Measurements from ENCODE around the gene RHEB. TPM values are rescaled to one million over a fixed set of nuclear protein-coding genes. Genes with fewer than 3 reads are reported as not detected.

Gene RHEB
- total and polyA plus RNA-seq, 2 donors (not counting 1 experiment from before 2014, with no cell fraction given) = 9.3 to 40.3 TPM

- Histone ChIP-seq H3K27ac (ENCODE audit: low read length in 2 of 2) (no peak overlapping the region), H3K4me3 (ENCODE audit: control extremely low read depth in 1 of 5, extremely low read depth in 1 of 5, insufficient read depth in 1 of 5, low read depth in 2 of 5, low read length in 4 of 5) (no peak overlapping the region), H3K9ac (ENCODE audit: low read length) (no peak overlapping the region), H3K79me2 (ENCODE audit: control insufficient read depth, insufficient read depth, low read length) (no peaks in the 10 kb centered on the region), H3K36me3 (replicated peaks in 1 of 2; ENCODE audit: control extremely low read depth in 1 of 2, control insufficient read depth in 1 of 2, extremely low read depth in 1 of 2, insufficient read depth in 2 of 2, low read length in 1 of 2) (peaks cover 0 to 2% of the 10 kb centered on the region in 2 experiments), H3K4me2 (replicated peaks; ENCODE audit: low read depth, low read length, poor library complexity, severe bottlenecking) (no peak overlapping the region), H4K20me1 (ENCODE audit: control insufficient read depth, insufficient read depth, low read length, poor library complexity, severe bottlenecking) (no peaks in the 10 kb centered on the region), H3K27me3 (replicated peaks in 1 of 4; ENCODE audit: control extremely low read depth in 1 of 4, control insufficient read depth in 3 of 4, insufficient read depth in 4 of 4, low read length in 3 of 4) (peaks cover 0 to 8% (median 0%) of the 10 kb centered on the region in 4 experiments), H3K9me3 (ENCODE audit: control extremely low read depth in 1 of 3, control insufficient read depth in 2 of 3, insufficient read depth in 1 of 3, low read length in 2 of 3) (peaks cover 0 to 45% (median 26%) of the 10 kb centered on the region in 3 donors), H2AFZ (ENCODE audit: insufficient read depth, low read depth, low read length, poor library complexity, severe bottlenecking) (no peak overlapping the region), H3K4me1 (ENCODE audit: control insufficient read depth in 2 of 2, insufficient read depth in 2 of 2, low read length in 2 of 2) (no peaks in the 10 kb centered on the region)
- H3K27me3 Mint-ChIP-seq = no peaks in the 10 kb centered on the region
- H3K4me1 Mint-ChIP-seq = no peaks in the 10 kb centered on the region
- intact Hi-C loops (cut with micrococcal nuclease) = no loop called here
- 93% methylated on average over 9 of the region's 10 CpGs for WGBS (ENCODE audit: insufficient coverage)
- DNase-seq (no peak), ATAC-seq (ENCODE audit: low read depth) (no peak)
- H3K4me3 Mint-ChIP-seq = no peak overlapping the region
- H3K9me3 Mint-ChIP-seq (ENCODE audit: insufficient read depth) = peaks cover 14% of the 10 kb centered on the region
- ChIA-PET POLR2A (no interaction called here), CTCF (interaction anchor here (1.2 to 1.4 kb wide), 2 partner anchors 10 to 11 kb away, joined by 4 read pairs; no protein-coding TSS in a partner anchor)
- TF ChIP-seq CTCF (IDR thresholded peaks at IDR 0.05) = no peak
- TF ChIP-seq EZH2 (IDR thresholded peaks at IDR 0.05; ENCODE audit: borderline replicate concordance, insufficient read depth, low read depth, low read length, poor library complexity, severe bottlenecking) = no peak
- no peak overlapping the region for H3K27ac Mint-ChIP-seq
These were observed 59.2 kb downstream of the RHEB start for GRCh38 chr7:151460474-151460855.

- Histone ChIP-seq H3K9ac (ENCODE audit: low read length) (no peak overlapping the region), H3K27me3 (replicated peaks in 1 of 4; ENCODE audit: control extremely low read depth in 1 of 4, control insufficient read depth in 3 of 4, insufficient read depth in 4 of 4, low read length in 3 of 4) (peaks cover 0 to 8% (median 0%) of the 10 kb centered on the region in 4 experiments), H3K4me3 (ENCODE audit: control extremely low read depth in 1 of 5, extremely low read depth in 1 of 5, insufficient read depth in 1 of 5, low read depth in 2 of 5, low read length in 4 of 5) (no peak overlapping the region), H3K4me2 (replicated peaks; ENCODE audit: low read depth, low read length, poor library complexity, severe bottlenecking) (no peak overlapping the region), H3K79me2 (ENCODE audit: control insufficient read depth, insufficient read depth, low read length) (no peaks in the 10 kb centered on the region), H3K27ac (ENCODE audit: low read length in 2 of 2) (no peak overlapping the region), H3K9me3 (ENCODE audit: control extremely low read depth in 1 of 3, control insufficient read depth in 2 of 3, insufficient read depth in 1 of 3, low read length in 2 of 3) (peaks cover 0 to 44% (median 26%) of the 10 kb centered on the region in 3 donors), H2AFZ (ENCODE audit: insufficient read depth, low read depth, low read length, poor library complexity, severe bottlenecking) (no peak overlapping the region), H3K4me1 (ENCODE audit: control insufficient read depth in 2 of 2, insufficient read depth in 2 of 2, low read length in 2 of 2) (no peaks in the 10 kb centered on the region), H4K20me1 (ENCODE audit: control insufficient read depth, insufficient read depth, low read length, poor library complexity, severe bottlenecking) (no peaks in the 10 kb centered on the region), H3K36me3 (replicated peaks in 1 of 2; ENCODE audit: control extremely low read depth in 1 of 2, control insufficient read depth in 1 of 2, extremely low read depth in 1 of 2, insufficient read depth in 2 of 2, low read length in 1 of 2) (no peaks in the 10 kb centered on the region)
- H3K27me3 Mint-ChIP-seq = no peaks in the 10 kb centered on the region
- intact Hi-C loops (cut with micrococcal nuclease) = no loop called here
- no peak for ATAC-seq (ENCODE audit: low read depth)
- 49% methylated on average over 20 of the region's 25 CpGs for WGBS (ENCODE audit: insufficient coverage)
- TF ChIP-seq EZH2 (IDR thresholded peaks at IDR 0.05; ENCODE audit: borderline replicate concordance, insufficient read depth, low read depth, low read length, poor library complexity, severe bottlenecking) (no peak), CTCF (IDR thresholded peaks at IDR 0.05) (no peak)
- ChIA-PET POLR2A (no interaction called here), CTCF (interaction anchor here (0.9 to 1.4 kb wide), 2 partner anchors 11 to 79 kb away, joined by 3 to 4 read pairs; no protein-coding TSS in a partner anchor)
- H3K4me3 Mint-ChIP-seq = no peak overlapping the region
- H3K4me1 Mint-ChIP-seq = no peaks in the 10 kb centered on the region
- H3K27ac Mint-ChIP-seq = no peak overlapping the region
- no peak for DNase-seq
- H3K9me3 Mint-ChIP-seq (ENCODE audit: insufficient read depth) = peaks cover 14% of the 10 kb centered on the region
These were observed 59.8 kb downstream of the RHEB start for GRCh38 chr7:151459726-151460473.
